Endodermal cell (in vitro differentiated cells): ENCODE data around the gene SUOX. TPM values are rescaled to one million over a fixed set of nuclear protein-coding genes. Genes with fewer than 3 reads are reported as not detected.

ENCODE experiments used
- DNase-seq: peaks from one replicate; pipeline ENCODE4 v3.0.0-alpha.2; 2017
- H3K27ac ChIP-seq: 2 replicates; pipeline ENCODE4 v1.5.1; 2013; ENCODE audit warnings: mild to moderate bottlenecking, low read depth, low read length, moderate library complexity
- H3K27me3 ChIP-seq: 2 replicates; pipeline ENCODE4 v1.6.1; 2013; ENCODE audit warnings: mild to moderate bottlenecking, low read length, moderate library complexity; ENCODE audit not compliant: insufficient read depth, control insufficient read depth, poor library complexity, severe bottlenecking
- H3K36me3 ChIP-seq: 2 replicates; pipeline ENCODE4 v1.7.0; 2013; ENCODE audit warnings: mild to moderate bottlenecking, low read length, moderate library complexity; ENCODE audit not compliant: control insufficient read depth, insufficient read depth
- H3K4me1 ChIP-seq: one replicate; pipeline ENCODE4 v1.7.0; 2013; ENCODE audit warnings: low read length; ENCODE audit not compliant: control insufficient read depth, insufficient read depth
- H3K4me3 ChIP-seq: 2 replicates; pipeline ENCODE4 v1.5.1; 2013; ENCODE audit warnings: mild to moderate bottlenecking, low read length, moderate library complexity
- H3K9ac ChIP-seq: 2 replicates; pipeline ENCODE4 v1.6.1; 2013; ENCODE audit warnings: mild to moderate bottlenecking, low read length, moderate library complexity; ENCODE audit not compliant: poor library complexity, severe bottlenecking; ENCODE audit errors: extremely low read depth
- H3K9me3 ChIP-seq: 2 replicates; pipeline ENCODE4 v1.6.1; 2013; ENCODE audit warnings: mild to moderate bottlenecking, low read length, moderate library complexity; ENCODE audit not compliant: control insufficient read depth
- H3K27ac Mint-ChIP-seq: 2 replicates; pipeline ENCODE4 v1.8.0; 2020; ENCODE audit warnings: mixed read lengths
- H3K27me3 Mint-ChIP-seq: 2 replicates; pipeline ENCODE4 v1.8.0; 2021; ENCODE audit warnings: mild to moderate bottlenecking, mixed read lengths; ENCODE audit not compliant: insufficient read depth
- H3K36me3 Mint-ChIP-seq: 2 replicates; pipeline ENCODE4 v1.8.0; 2020; ENCODE audit warnings: low read depth, mixed read lengths
- H3K4me1 Mint-ChIP-seq: 2 replicates; pipeline ENCODE4 v1.8.0; 2020; ENCODE audit warnings: mixed read lengths
- H3K4me3 Mint-ChIP-seq: 2 replicates; pipeline ENCODE4 v1.8.0; 2020; ENCODE audit warnings: mild to moderate bottlenecking, moderate library complexity, mixed read lengths
- H3K9me3 Mint-ChIP-seq: 2 replicates; pipeline ENCODE4 v1.8.0; 2020; ENCODE audit warnings: mild to moderate bottlenecking, mixed read lengths
- WGBS, 2 experiments: methylation state at CpG; one replicate each; pipeline versions ENCODE4 v1.1.5 to v1.1.7; 2013; ENCODE audit warnings: missing lambda C conversion rate in 2 of 2, mixed read lengths in 1 of 2; ENCODE audit not compliant: insufficient coverage in 1 of 2, insufficient read length in 1 of 2; 5-methylcytosine and 5-hydroxymethylcytosine counted together
- total RNA-seq, 2 donors: library from RNA; stranded (reverse); fragmentation: NEBNext Ultra II Directional in 1 of 2; extraction: Animal tissue kit (Norgen Biotek cat#: 25700) in 1 of 2; gene quantifications; 2 replicates in 1 of 2; 3 replicates in 1 of 2; pipeline ENCODE4 v1.2.1, GENCODE V29; 2021
- TF ChIP-seq, protein P1 (sequence below): fragments of 200-600 bp; sonication (generic); conservative IDR thresholded peaks from 2 replicates; pipeline ENCODE4 v1.5.0; 2021; ENCODE audit warnings: antibody characterized with exemption, mild to moderate bottlenecking

SUOX gene
- total RNA-seq, 2 donors from 2014 or later: 23.2 to 27.5 TPM

DNA sequence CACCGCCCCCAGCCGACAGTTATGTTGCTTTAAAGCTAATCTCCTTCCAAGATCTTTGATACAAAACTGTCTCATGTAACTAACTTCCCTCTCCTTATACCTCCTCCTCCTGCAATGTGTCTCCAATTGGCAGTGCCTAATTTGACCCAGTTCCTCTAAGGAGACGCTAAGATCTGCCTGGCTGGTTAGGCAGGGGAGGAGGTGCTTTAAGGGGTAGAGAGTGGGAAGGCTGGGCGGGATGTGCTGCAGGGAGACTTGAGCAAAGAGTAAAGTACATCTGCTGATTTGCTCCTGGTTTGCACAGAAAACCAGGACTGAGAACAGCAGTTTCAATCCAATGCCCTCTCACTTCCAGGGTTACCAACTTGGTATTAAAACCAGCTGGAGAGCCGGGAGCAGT is 16.4 kb downstream of the SUOX start:
- Mint-ChIP-seq H3K27ac (no peak overlapping the region), H3K4me1 (peaks cover 6% of the 10 kb centered on the region), H3K9me3 (no peaks in the 10 kb centered on the region), H3K27me3 (no peaks in the 10 kb centered on the region), H3K36me3 (peaks cover 25% of the 10 kb centered on the region), H3K4me3 (no peak overlapping the region)
- TF ChIP-seq, protein P1, sequence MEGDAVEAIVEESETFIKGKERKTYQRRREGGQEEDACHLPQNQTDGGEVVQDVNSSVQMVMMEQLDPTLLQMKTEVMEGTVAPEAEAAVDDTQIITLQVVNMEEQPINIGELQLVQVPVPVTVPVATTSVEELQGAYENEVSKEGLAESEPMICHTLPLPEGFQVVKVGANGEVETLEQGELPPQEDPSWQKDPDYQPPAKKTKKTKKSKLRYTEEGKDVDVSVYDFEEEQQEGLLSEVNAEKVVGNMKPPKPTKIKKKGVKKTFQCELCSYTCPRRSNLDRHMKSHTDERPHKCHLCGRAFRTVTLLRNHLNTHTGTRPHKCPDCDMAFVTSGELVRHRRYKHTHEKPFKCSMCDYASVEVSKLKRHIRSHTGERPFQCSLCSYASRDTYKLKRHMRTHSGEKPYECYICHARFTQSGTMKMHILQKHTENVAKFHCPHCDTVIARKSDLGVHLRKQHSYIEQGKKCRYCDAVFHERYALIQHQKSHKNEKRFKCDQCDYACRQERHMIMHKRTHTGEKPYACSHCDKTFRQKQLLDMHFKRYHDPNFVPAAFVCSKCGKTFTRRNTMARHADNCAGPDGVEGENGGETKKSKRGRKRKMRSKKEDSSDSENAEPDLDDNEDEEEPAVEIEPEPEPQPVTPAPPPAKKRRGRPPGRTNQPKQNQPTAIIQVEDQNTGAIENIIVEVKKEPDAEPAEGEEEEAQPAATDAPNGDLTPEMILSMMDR: no peak
- no peak overlapping the region for H3K4me3 ChIP-seq
- peaks cover 4% of the 10 kb centered on the region for H3K36me3 ChIP-seq
- no peaks in the 10 kb centered on the region for H3K9me3 ChIP-seq
- no peaks in the 10 kb centered on the region for H3K27me3 ChIP-seq
- no peak overlapping the region for H3K9ac ChIP-seq
- 91 to 100% methylated on average over 3 to 5 of the region's 5 CpGs for WGBS, 2 experiments
- DNase-seq: no peak
- no peaks in the 10 kb centered on the region for H3K4me1 ChIP-seq
- H3K27ac ChIP-seq: no peak overlapping the region

DNA sequence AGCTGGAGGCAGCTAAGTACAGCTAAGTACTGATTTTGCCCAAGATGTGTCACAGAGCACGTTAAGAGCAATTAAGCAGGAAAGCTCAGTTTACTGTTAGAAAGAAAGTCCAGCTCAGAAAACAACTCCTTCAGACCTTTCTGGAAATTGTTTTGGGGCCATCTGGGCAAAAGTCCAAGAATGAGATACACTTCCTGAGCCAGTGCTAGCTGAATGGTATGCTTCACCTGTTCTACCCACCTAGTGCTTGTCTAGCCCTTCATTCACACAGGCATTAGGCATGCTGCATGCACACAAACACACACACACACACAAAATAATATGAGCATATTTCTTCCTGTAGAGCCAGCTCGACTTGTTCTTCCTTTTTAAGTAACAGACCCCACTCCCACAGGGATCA is 17.1 kb downstream of the SUOX start:
- H3K4me1 ChIP-seq: no peaks in the 10 kb centered on the region
- H3K36me3 ChIP-seq: peaks cover 4% of the 10 kb centered on the region
- no peaks in the 10 kb centered on the region for H3K9me3 ChIP-seq
- no peaks in the 10 kb centered on the region for H3K27me3 Mint-ChIP-seq
- H3K4me1 Mint-ChIP-seq: peaks cover 6% of the 10 kb centered on the region
- no peak overlapping the region for H3K4me3 ChIP-seq
- TF ChIP-seq, protein P1: no peak
- WGBS, 2 experiments: 75 to 88% methylated on average over 2 of the region's 2 CpGs
- no peak overlapping the region for H3K27ac ChIP-seq
- H3K27me3 ChIP-seq: no peaks in the 10 kb centered on the region
- no peak overlapping the region for H3K9ac ChIP-seq
- H3K9me3 Mint-ChIP-seq: no peaks in the 10 kb centered on the region
- no peak overlapping the region for H3K4me3 Mint-ChIP-seq
- H3K36me3 Mint-ChIP-seq: peaks cover 25% of the 10 kb centered on the region
- H3K27ac Mint-ChIP-seq: no peak overlapping the region
- DNase-seq: no peak

DNA sequence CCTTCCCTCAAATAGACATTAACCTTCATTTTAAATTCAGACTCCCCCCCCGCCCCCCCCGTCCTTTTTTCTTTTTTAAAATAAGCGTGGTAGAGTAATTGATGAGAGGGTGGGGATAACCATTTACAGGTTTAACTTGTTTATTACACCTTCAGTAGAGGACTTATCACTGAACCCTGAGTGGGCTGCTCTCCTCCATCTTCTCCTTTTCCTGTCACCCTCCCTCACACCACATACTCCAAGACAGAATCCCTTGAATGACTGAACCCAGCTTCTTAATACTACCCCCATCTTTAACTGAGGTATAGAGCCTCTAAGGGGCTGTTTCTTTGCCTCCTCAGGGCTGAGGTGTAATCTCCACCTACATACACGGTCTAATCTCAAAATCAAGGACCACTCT is 20.1 kb downstream of the SUOX start:
- Mint-ChIP-seq H3K27me3 (no peaks in the 10 kb centered on the region), H3K36me3 (peaks cover 18% of the 10 kb centered on the region), H3K9me3 (no peaks in the 10 kb centered on the region), H3K4me3 (no peak overlapping the region), H3K4me1 (peaks cover 25% of the 10 kb centered on the region), H3K27ac (no peak overlapping the region)
- peaks cover 4% of the 10 kb centered on the region for H3K36me3 ChIP-seq
- no peak overlapping the region for H3K4me3 ChIP-seq
- 75% methylated on average over 1 of the region's 4 CpGs; no CpG with 5 or more reads in 1 of the 2 experiments for WGBS, 2 experiments
- H3K4me1 ChIP-seq: peaks cover 5% of the 10 kb centered on the region
- H3K27me3 ChIP-seq: no peaks in the 10 kb centered on the region
- H3K9ac ChIP-seq: no peak overlapping the region
- H3K27ac ChIP-seq: no peak overlapping the region
- TF ChIP-seq, protein P1: no peak
- DNase-seq: no peak
- no peaks in the 10 kb centered on the region for H3K9me3 ChIP-seq
